ENCODE results near the gene LARGE1. TPM values are rescaled to one million over a fixed set of nuclear protein-coding genes. Genes with fewer than 3 reads are reported as not detected.
A peak's percentile ranks its signal among the peaks of the same experiment; 100 is the strongest.

The LARGE1 gene
- total RNA-seq, 2 donors from 2014 or later = 29.5 to 42.1 TPM

- Histone ChIP-seq H3K27me3 (replicated peaks; ENCODE audit: insufficient read depth) (no peaks in the 10 kb centered on the region), H3K4me1 (ENCODE audit: control insufficient read depth in 1 of 2, low read depth in 2 of 2) (peaks cover 9 to 23% of the 10 kb centered on the region in 2 donors), H3K27ac (no peak overlapping the region), H3K36me3 (no peaks in the 10 kb centered on the region), H3K9me3 (no peaks in the 10 kb centered on the region), H3K4me3 (no peak overlapping the region)
- DNase-seq (ENCODE audit: low spot score) (no peak), ATAC-seq (ENCODE audit: insufficient number of reproducible peaks, low FRiP score, low read depth) (no peak)
- no peak for TF ChIP-seq CTCF (IDR thresholded peaks at IDR 0.05)
Observed at GRCh38 chr22:33354928-33355327, 565.3 kb downstream of the LARGE1 start.

GRCh38 chr22:33353502-33353901 lies 566.8 kb downstream of the LARGE1 start:
- Histone ChIP-seq H3K36me3 (no peaks in the 10 kb centered on the region), H3K4me1 (ENCODE audit: control insufficient read depth in 1 of 2, low read depth in 2 of 2) (peaks cover 9 to 23% of the 10 kb centered on the region in 2 donors), H3K4me3 (no peak overlapping the region), H3K27me3 (replicated peaks; ENCODE audit: insufficient read depth) (no peaks in the 10 kb centered on the region), H3K9me3 (no peaks in the 10 kb centered on the region), H3K27ac (peak overlapping the region in 1 of 2 donors; percentile 10)
- DNase-seq (ENCODE audit: low spot score) = no peak
- ATAC-seq (ENCODE audit: insufficient number of reproducible peaks, low FRiP score, low read depth) = no peak
- no peak for TF ChIP-seq CTCF (IDR thresholded peaks at IDR 0.05)

- no peak for TF ChIP-seq CTCF (IDR thresholded peaks at IDR 0.05)
- Histone ChIP-seq H3K36me3 (no peaks in the 10 kb centered on the region), H3K4me1 (ENCODE audit: control insufficient read depth in 1 of 2, low read depth in 2 of 2) (peaks cover 9 to 23% of the 10 kb centered on the region in 2 donors), H3K27me3 (replicated peaks; ENCODE audit: insufficient read depth) (no peaks in the 10 kb centered on the region), H3K27ac (no peak overlapping the region), H3K4me3 (no peak overlapping the region), H3K9me3 (no peaks in the 10 kb centered on the region)
- ATAC-seq (ENCODE audit: insufficient number of reproducible peaks, low FRiP score, low read depth) (no peak), DNase-seq (ENCODE audit: low spot score) (no peak)
Observed at GRCh38 chr22:33352768-33353167, 567.5 kb downstream of the LARGE1 start.

GRCh38 chr22:33350961-33351360 lies 569.3 kb downstream of the LARGE1 start:
- H3K27me3 ChIP-seq (replicated peaks; ENCODE audit: insufficient read depth) = no peaks in the 10 kb centered on the region
- peaks cover 9 to 23% of the 10 kb centered on the region in 2 donors for H3K4me1 ChIP-seq (ENCODE audit: control insufficient read depth in 1 of 2, low read depth in 2 of 2)
- H3K9me3 ChIP-seq = no peaks in the 10 kb centered on the region
- ATAC-seq (ENCODE audit: insufficient number of reproducible peaks, low FRiP score, low read depth) = no peak
- H3K36me3 ChIP-seq = no peaks in the 10 kb centered on the region
- TF ChIP-seq CTCF (IDR thresholded peaks at IDR 0.05) = no peak
- H3K27ac ChIP-seq = no peak overlapping the region
- no peak for DNase-seq (ENCODE audit: low spot score)
- no peak overlapping the region for H3K4me3 ChIP-seq

- H3K36me3 ChIP-seq = no peaks in the 10 kb centered on the region
- peaks cover 9 to 23% of the 10 kb centered on the region in 2 donors for H3K4me1 ChIP-seq (ENCODE audit: control insufficient read depth in 1 of 2, low read depth in 2 of 2)
- no peak for TF ChIP-seq CTCF (IDR thresholded peaks at IDR 0.05)
- H3K4me3 ChIP-seq = no peak overlapping the region
- no peaks in the 10 kb centered on the region for H3K27me3 ChIP-seq (replicated peaks; ENCODE audit: insufficient read depth)
- ATAC-seq (ENCODE audit: insufficient number of reproducible peaks, low FRiP score, low read depth) = no peak
- DNase-seq (ENCODE audit: low spot score) = no peak
- H3K9me3 ChIP-seq = no peaks in the 10 kb centered on the region
- H3K27ac ChIP-seq = no peak overlapping the region
Observed at GRCh38 chr22:33350491-33350890, 569.8 kb downstream of the LARGE1 start.
